Gastrocnemius medialis (tissue), 4 donors: ENCODE results near the gene ALG11.
"Not testable (repeated sequence)": the region's sequence is repeated elsewhere in the genome, so short reads cannot be mapped to it uniquely, and the experiment has no call there.

Source experiments
- CTCF ChIP-seq, 5 experiments: fragments of 450-650 bp in 3 of 5; fragments of 200-600 bp in 2 of 5; sonication (generic) in 2 of 5; IDR thresholded peaks in 4 of 5; conservative IDR thresholded peaks in 1 of 5; 1 replicate in 4 of 5; 2 replicates in 1 of 5; pipeline ENCODE4 v1.5.1; 2016 to 2019; ENCODE audit warnings: antibody characterized with exemption in 5 of 5, mild to moderate bottlenecking in 3 of 5, moderate library complexity in 3 of 5
- POLR2A ChIP-seq, 2 donors: fragments of 450-650 bp; IDR thresholded peaks; one replicate each; pipeline ENCODE4 v1.6.1; 2017; ENCODE audit warnings: antibody characterized with exemption in 2 of 2, mild to moderate bottlenecking in 2 of 2, moderate library complexity in 2 of 2

GRCh38 chr13:52030401-52030800 lies 18.2 kb downstream of the ALG11 start:
- not testable (repeated sequence) for TF ChIP-seq POLR2A (IDR thresholded peaks at IDR 0.05); CTCF (IDR thresholded peaks at IDR 0.05 in 4 of 5, conservative IDR thresholded peaks at IDR 0.05 in 1 of 5)
